HG03060 (cell line): ENCODE measurements around the gene ACBD3.
"Not testable (repeated sequence)": the region's sequence is repeated elsewhere in the genome, so short reads cannot be mapped to it uniquely, and the experiment has no call there.

Source experiments
- ATAC-seq: cut with Tn5 transposase; IDR thresholded peaks from one replicate; pipeline ENCODE4 v1.9.1; 2021; ENCODE audit warnings: low read depth, moderate number of reproducible peaks; ENCODE audit not compliant: unreplicated experiment

ACBD3 gene

GRCh38 chr1:226202666-226203065, 16.1 kb upstream of the ACBD3 start:
- not testable (repeated sequence) for ATAC-seq

GRCh38 chr1:226202246-226202645, 15.7 kb upstream of the ACBD3 start:
- ATAC-seq = no peak

GRCh38 chr1:226201029-226201593, 14.6 kb upstream of the ACBD3 start:
- ATAC-seq = no peak

GRCh38 chr1:226199971-226200370, 13.4 kb upstream of the ACBD3 start:
- no peak for ATAC-seq

GRCh38 chr1:226195144-226195543, 8.6 kb upstream of the ACBD3 start:
- no peak for ATAC-seq

GRCh38 chr1:226187380-226187779, 839 bp upstream of the ACBD3 start:
- no peak for ATAC-seq

GRCh38 chr1:226187019-226187322, 430 bp upstream of the ACBD3 start:
- ATAC-seq = no peak

GRCh38 chr1:226185141-226186036, 1.2 kb downstream of the ACBD3 start:
- ATAC-seq = no peak

GRCh38 chr1:226181996-226182714, 4.4 kb downstream of the ACBD3 start:
- ATAC-seq = no peak

GRCh38 chr1:226176870-226177269, 9.7 kb downstream of the ACBD3 start:
- ATAC-seq = no peak

GRCh38 chr1:226172589-226172988, 14.0 kb downstream of the ACBD3 start:
- ATAC-seq = no peak

GRCh38 chr1:226166341-226166740, 20.2 kb downstream of the ACBD3 start:
- no peak for ATAC-seq

GRCh38 chr1:226164154-226164553, 22.4 kb downstream of the ACBD3 start:
- ATAC-seq = no peak

GRCh38 chr1:226162898-226163297, 23.6 kb downstream of the ACBD3 start:
- no peak for ATAC-seq

- ATAC-seq = no peak
These were observed 27.6 kb downstream of the ACBD3 start for GRCh38 chr1:226158983-226159382.

- no peak for ATAC-seq
These were observed 28.1 kb downstream of the ACBD3 start for GRCh38 chr1:226158457-226158856.

- no peak for ATAC-seq
These were observed 28.7 kb downstream of the ACBD3 start for GRCh38 chr1:226157761-226158316.

GRCh38 chr1:226154593-226154992, 31.9 kb downstream of the ACBD3 start:
- ATAC-seq = no peak

GRCh38 chr1:226149806-226150205, 36.7 kb downstream of the ACBD3 start:
- ATAC-seq = no peak

- ATAC-seq = no peak
These were observed 38.4 kb downstream of the ACBD3 start for GRCh38 chr1:226148121-226148648.

GRCh38 chr1:226144045-226144444, 42.5 kb downstream of the ACBD3 start:
- no peak for ATAC-seq
